SK-N-MC (cell line): ENCODE results near the gene BRINP1.

Experiments used
- EZH2 ChIP-seq: fragments of 200-600 bp; sonication (generic); IDR thresholded peaks from one replicate; pipeline ENCODE4 v1.6.1; 2017; ENCODE audit warnings: antibody characterized with exemption
- FOXP2 ChIP-seq: optimal IDR thresholded peaks from 2 replicates; pipeline ENCODE3; 2011; ENCODE audit warnings: mild to moderate bottlenecking, moderate library complexity; ENCODE audit not compliant: insufficient read depth; ENCODE audit errors: extremely low read length, control extremely low read depth
- POLR2AphosphoS5 ChIP-seq: IDR thresholded peaks from 2 replicates; pipeline ENCODE4 v1.6.1; 2012; ENCODE audit warnings: mild to moderate bottlenecking, low read depth, low read length, borderline replicate concordance

GRCh38 chr9:119368179-119368578, 1.1 kb downstream of the BRINP1 start:
- TF ChIP-seq POLR2AphosphoS5 (no peak), EZH2 (no peak), FOXP2 (no peak)
